Natural killer cell (primary cell): ENCODE results near the gene DCTPP1. TPM values are rescaled to one million over a fixed set of nuclear protein-coding genes. Genes with fewer than 3 reads are reported as not detected.
A peak's percentile ranks its signal among the peaks of the same experiment; 100 is the strongest.

ENCODE experiments used
- ATAC-seq, 3 donors: fragments of 150-1000 bp in 2 of 3; fragments of 200-7000 bp in 1 of 3; cut with Tn5 transposase; 1 replicate in 1 of 3; 2 replicates in 2 of 3; pipeline ENCODE4 v1.10.0; 2021; ENCODE audit warnings: mild to moderate bottlenecking in 2 of 3, moderate library complexity in 2 of 3
- DNase-seq, 2 donors: peaks; one replicate each; pipeline versions ENCODE4 v3.0.0 to v3.0.0-alpha.2; 2013 to 2021; ENCODE audit warnings: mixed read lengths in 1 of 2
- H3K27ac ChIP-seq: one replicate; pipeline ENCODE4 v1.5.1; 2013; ENCODE audit warnings: mild to moderate bottlenecking, low read length
- H3K27me3 ChIP-seq: one replicate; pipeline ENCODE4 v1.6.1; 2013; ENCODE audit warnings: low read length; ENCODE audit not compliant: control insufficient read depth, insufficient read depth
- H3K36me3 ChIP-seq: one replicate; pipeline ENCODE4 v1.6.1; 2013; ENCODE audit warnings: low read length; ENCODE audit not compliant: control insufficient read depth, insufficient read depth
- H3K4me1 ChIP-seq: one replicate; pipeline ENCODE4 v1.6.1; 2013; ENCODE audit warnings: low read length; ENCODE audit not compliant: control insufficient read depth, insufficient read depth
- H3K4me3 ChIP-seq: one replicate; pipeline ENCODE4 v1.5.1; 2013; ENCODE audit warnings: low read length
- H3K9me3 ChIP-seq: one replicate; pipeline ENCODE4 v1.6.1; 2013; ENCODE audit warnings: low read length; ENCODE audit not compliant: control insufficient read depth, insufficient read depth
- H3K27ac Mint-ChIP-seq, 2 donors: one replicate each; pipeline ENCODE4 v1.8.0; 2022; ENCODE audit warnings: mild to moderate bottlenecking in 2 of 2, mixed read lengths in 2 of 2, moderate library complexity in 1 of 2
- H3K27me3 Mint-ChIP-seq, 2 donors: one replicate each; pipeline ENCODE4 v1.8.0; 2022; ENCODE audit warnings: low read depth in 2 of 2, mixed read lengths in 2 of 2
- H3K36me3 Mint-ChIP-seq: one replicate; pipeline ENCODE4 v1.8.0; 2022; ENCODE audit warnings: mixed read lengths
- H3K4me1 Mint-ChIP-seq, 2 donors: one replicate each; pipeline ENCODE4 v1.8.0; 2022; ENCODE audit warnings: mixed read lengths in 2 of 2
- H3K4me3 Mint-ChIP-seq: one replicate; pipeline ENCODE4 v1.8.0; 2022; ENCODE audit warnings: mild to moderate bottlenecking, moderate library complexity, mixed read lengths
- H3K9me3 Mint-ChIP-seq, 2 donors: one replicate each; pipeline ENCODE4 v1.8.0; 2022; ENCODE audit warnings: mixed read lengths in 2 of 2
- WGBS: methylation state at CpG from one replicate; pipeline ENCODE4 v1.1.7; 2013; ENCODE audit warnings: missing lambda C conversion rate; ENCODE audit not compliant: insufficient coverage; 5-methylcytosine and 5-hydroxymethylcytosine counted together
- intact Hi-C: fragments of 100-400 bp; cut with micrococcal nuclease; formaldehyde crosslinking; loops from one replicate; pipeline ENCODE4 v1.14.2; 2022
- total RNA-seq, 4 donors: library from RNA; stranded (reverse); fragments of 120-200 nt in 1 of 4; gene quantifications; one replicate each; pipeline versions ENCODE4 v1.2.3 to v1.2.4, GENCODE V29; 2013 to 2022
- TF ChIP-seq, protein P1 (sequence below): fragments of 200-600 bp; IDR thresholded peaks from one replicate; pipeline ENCODE4 v1.8.0; 2022; ENCODE audit warnings: antibody characterized with exemption

DCTPP1 gene
- total RNA-seq, 3 donors from 2014 or later (not counting 1 experiment from before 2014, with no cell fraction given), result 11.2 to 16.9 (median 15.2) TPM

DNA sequence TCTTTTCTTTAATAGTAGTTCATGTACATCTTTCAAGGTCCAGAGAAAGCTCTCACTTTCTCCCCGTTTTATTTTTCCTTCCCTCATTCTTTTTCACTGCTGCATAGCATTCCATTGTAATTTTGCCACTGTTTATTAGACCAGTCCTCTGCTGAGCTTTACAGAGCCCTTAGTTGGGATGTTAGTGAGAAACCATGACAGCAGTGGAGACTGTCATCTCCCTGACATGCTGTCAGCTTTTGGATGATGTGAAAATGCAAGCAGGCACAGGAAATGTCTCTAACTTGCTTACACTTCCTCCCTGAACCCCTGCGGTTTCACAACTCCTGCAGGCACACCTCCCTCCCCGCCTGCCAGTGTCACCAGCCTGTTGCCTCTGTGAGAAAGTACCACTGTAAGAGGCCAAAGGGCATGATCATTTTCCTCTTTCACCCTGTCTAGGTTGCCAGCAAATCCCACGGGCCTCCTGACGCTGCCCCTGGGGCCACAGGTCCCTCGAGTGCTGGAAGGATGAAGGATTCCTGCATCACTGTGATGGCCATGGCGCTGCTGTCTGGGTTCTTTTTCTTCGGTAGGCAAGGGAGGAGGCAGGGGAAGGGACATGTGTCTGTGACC lies 42.6 kb upstream of the DCTPP1 start, which contains the start of gene ITGAL:
ITGAL (plus strand) TSS at position 415 of the 615 bp plus-strand sequence; CDS start at position 511, 96 bp downstream.
- peaks cover 79% of the 10 kb centered on the region for H3K4me1 ChIP-seq
- peaks cover 0 to 3% of the 10 kb centered on the region in 2 donors for H3K9me3 Mint-ChIP-seq
- DNase-seq (peak; percentile 77 to 93), ATAC-seq (peak; percentile 75 to 90 (median 86))
- peak within 1 kb of the TSS; percentile 98 for H3K4me3 Mint-ChIP-seq
- H3K27me3 Mint-ChIP-seq, result no peaks in the 10 kb centered on the region
- WGBS, result 4% methylated on average over 8 of the region's 8 CpGs
- H3K4me1 Mint-ChIP-seq, result peaks cover 54 to 64% of the 10 kb centered on the region in 2 donors
- no peaks in the 10 kb centered on the region for H3K9me3 ChIP-seq
- peak within 1 kb of the TSS; percentile 95 to 96 for H3K27ac Mint-ChIP-seq
- no peaks in the 10 kb centered on the region for H3K27me3 ChIP-seq
- intact Hi-C loops, result loop anchor here (1.0 to 2.0 kb wide), 4 partner anchors 13 to 178 kb away; partner anchors contain the start of genes DCTPP1 and PRR14
- H3K27ac ChIP-seq, result peak within 1 kb of the TSS; percentile 88
- peak within 1 kb of the TSS; percentile 53 for H3K4me3 ChIP-seq
- no peaks in the 10 kb centered on the region for H3K36me3 Mint-ChIP-seq
- peaks cover 28% of the 10 kb centered on the region for H3K36me3 ChIP-seq
- TF ChIP-seq, protein P1, sequence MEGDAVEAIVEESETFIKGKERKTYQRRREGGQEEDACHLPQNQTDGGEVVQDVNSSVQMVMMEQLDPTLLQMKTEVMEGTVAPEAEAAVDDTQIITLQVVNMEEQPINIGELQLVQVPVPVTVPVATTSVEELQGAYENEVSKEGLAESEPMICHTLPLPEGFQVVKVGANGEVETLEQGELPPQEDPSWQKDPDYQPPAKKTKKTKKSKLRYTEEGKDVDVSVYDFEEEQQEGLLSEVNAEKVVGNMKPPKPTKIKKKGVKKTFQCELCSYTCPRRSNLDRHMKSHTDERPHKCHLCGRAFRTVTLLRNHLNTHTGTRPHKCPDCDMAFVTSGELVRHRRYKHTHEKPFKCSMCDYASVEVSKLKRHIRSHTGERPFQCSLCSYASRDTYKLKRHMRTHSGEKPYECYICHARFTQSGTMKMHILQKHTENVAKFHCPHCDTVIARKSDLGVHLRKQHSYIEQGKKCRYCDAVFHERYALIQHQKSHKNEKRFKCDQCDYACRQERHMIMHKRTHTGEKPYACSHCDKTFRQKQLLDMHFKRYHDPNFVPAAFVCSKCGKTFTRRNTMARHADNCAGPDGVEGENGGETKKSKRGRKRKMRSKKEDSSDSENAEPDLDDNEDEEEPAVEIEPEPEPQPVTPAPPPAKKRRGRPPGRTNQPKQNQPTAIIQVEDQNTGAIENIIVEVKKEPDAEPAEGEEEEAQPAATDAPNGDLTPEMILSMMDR, result no peak

DNA sequence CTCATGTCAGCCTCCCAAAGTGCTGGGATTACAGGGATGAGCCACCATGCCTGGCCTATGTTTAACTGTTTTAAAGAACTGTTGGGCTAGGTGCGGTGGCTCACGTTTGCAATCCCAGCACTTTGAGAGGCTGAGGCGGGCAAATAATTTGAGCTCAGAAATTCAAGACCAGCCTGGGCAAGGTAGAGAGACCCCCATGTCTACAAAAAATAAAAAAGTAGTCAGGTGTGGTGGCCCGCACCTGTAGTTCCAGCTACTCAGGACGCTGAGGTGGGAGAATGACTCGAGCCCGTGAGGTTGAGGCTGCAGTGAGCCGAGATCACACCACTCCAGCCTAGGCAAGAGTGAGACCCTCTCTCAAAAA lies 40.8 kb upstream of the DCTPP1 start:
- H3K9me3 Mint-ChIP-seq, result peaks cover 0 to 3% of the 10 kb centered on the region in 2 donors
- ATAC-seq (no peak), DNase-seq (no peak)
- no peaks in the 10 kb centered on the region for H3K27me3 Mint-ChIP-seq
- Histone ChIP-seq H3K27ac (peak overlapping the region; percentile 75), H3K36me3 (peaks cover 15% of the 10 kb centered on the region), H3K4me3 (no peak overlapping the region), H3K9me3 (no peaks in the 10 kb centered on the region), H3K27me3 (no peaks in the 10 kb centered on the region), H3K4me1 (peaks cover 64% of the 10 kb centered on the region)
- intact Hi-C loops, result no loop called here
- WGBS, result 43% methylated on average over 8 of the region's 8 CpGs
- H3K27ac Mint-ChIP-seq, result peak overlapping the region; percentile 95 to 96
- peaks cover 42 to 50% of the 10 kb centered on the region in 2 donors for H3K4me1 Mint-ChIP-seq
- TF ChIP-seq, protein P1, result no peak
- H3K36me3 Mint-ChIP-seq, result no peaks in the 10 kb centered on the region
- no peak overlapping the region for H3K4me3 Mint-ChIP-seq

DNA sequence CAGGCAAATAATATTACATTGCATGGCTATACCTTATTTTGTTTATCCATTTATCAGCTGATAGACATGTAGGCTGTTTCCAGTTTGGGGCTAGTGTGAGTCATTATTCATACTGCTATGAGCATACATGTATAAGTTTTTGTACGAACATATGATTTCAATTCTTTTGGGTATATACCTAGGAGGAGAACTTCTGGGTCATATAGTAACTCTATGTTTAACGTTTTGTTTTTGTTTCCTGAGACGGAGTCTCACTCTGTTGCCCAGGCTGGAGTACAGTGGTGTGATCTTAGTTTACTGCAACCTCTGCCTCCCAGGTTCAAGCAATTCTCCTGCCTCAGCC lies 40.3 kb upstream of the DCTPP1 start:
- intact Hi-C loops, result no loop called here
- TF ChIP-seq, protein P1, result no peak
- peaks cover 0 to 3% of the 10 kb centered on the region in 2 donors for H3K9me3 Mint-ChIP-seq

More for the DNA sequence above, 40.3 kb upstream of the DCTPP1 start:
- WGBS, result 53% methylated on average over 3 of the region's 3 CpGs
- H3K9me3 ChIP-seq, result no peaks in the 10 kb centered on the region
- no peak overlapping the region for H3K4me3 ChIP-seq
- peak overlapping the region; percentile 95 to 96 for H3K27ac Mint-ChIP-seq
- ATAC-seq (no peak), DNase-seq (no peak)
- no peaks in the 10 kb centered on the region for H3K36me3 Mint-ChIP-seq
- peak overlapping the region; percentile 9 for H3K4me3 Mint-ChIP-seq
- H3K4me1 ChIP-seq, result peaks cover 59% of the 10 kb centered on the region
- H3K27ac ChIP-seq, result peak overlapping the region; percentile 75
- peaks cover 38 to 45% of the 10 kb centered on the region in 2 donors for H3K4me1 Mint-ChIP-seq
- H3K27me3 Mint-ChIP-seq, result no peaks in the 10 kb centered on the region
- no peaks in the 10 kb centered on the region for H3K27me3 ChIP-seq
- peaks cover 10% of the 10 kb centered on the region for H3K36me3 ChIP-seq
